HepG2 (cell line): ENCODE data around the gene H6PD. TPM values are rescaled to one million over a fixed set of nuclear protein-coding genes. Genes with fewer than 3 reads are reported as not detected.

ENCODE experiments used
- ATAC-seq: fragments of 200-7000 bp; cut with Tn5 transposase; 3 replicates; pipeline ENCODE4 v1.9.1; 2020; ENCODE audit warnings: mild to moderate bottlenecking, moderate library complexity
- BruUV-seq: library from RNA; stranded (reverse); fragments of 400-500 nt; replicated peaks from 2 replicates; lab custom pipeline; 2021; lab: Mats Ljungman, UMichigan
- CTCF ChIA-PET: fragments of 300-600 bp; formaldehyde crosslinking; extraction: SDS; loops from one replicate; lab custom pipeline; 2021; ENCODE audit warnings: low total read pairs, inconsistent platforms, low intra/inter-chr PET ratio; lab: Yijun Ruan, JAX
- POLR2A ChIA-PET: fragments of 350-600 bp; sonication (Branson Sonifier 250); formaldehyde crosslinking; loops from one replicate; lab custom pipeline; 2020; ENCODE audit warnings: antibody characterized with exemption, inconsistent platforms; lab: Yijun Ruan, JAX
- DNase-seq: peaks from one replicate; pipeline ENCODE4 v3.0.0-alpha.2; 2015; ENCODE audit warnings: low spot score
- FAIRE-seq: peaks from 3 replicates; lab custom pipeline; 2011; peaks lifted over from hg19 to GRCh38; lab: Jason Lieb, UNC
- H2AFZ ChIP-seq: one replicate; pipeline ENCODE4 v1.6.1; 2011; ENCODE audit warnings: low read length, inconsistent platforms
- H3K27ac ChIP-seq: fragments of 300-600 bp; 3 replicates; pipeline ENCODE4 v1.8.0; 2011; ENCODE audit warnings: mixed run types, mild to moderate bottlenecking, mixed read lengths, low read length, inconsistent platforms; ENCODE audit not compliant: insufficient read depth; ENCODE audit errors: extremely low read length
- H3K27me3 ChIP-seq, 2 experiments: fragments of 200-600 bp in 1 of 2; 2 replicates in 1 of 2; 3 replicates in 1 of 2; pipeline versions ENCODE4 v1.6.0 to v1.8.0; 2011; ENCODE audit warnings: low read length in 2 of 2, mild to moderate bottlenecking in 2 of 2, moderate library complexity in 2 of 2, inconsistent platforms in 1 of 2; ENCODE audit not compliant: insufficient read depth in 2 of 2, control insufficient read depth in 1 of 2
- H3K36me3 ChIP-seq, 2 experiments: fragments of 200-600 bp in 1 of 2; replicated peaks in 1 of 2; 2 replicates in 1 of 2; 3 replicates in 1 of 2; pipeline versions ENCODE4 v1.5.1 to v1.8.0; 2011; ENCODE audit warnings: low read length in 2 of 2, inconsistent platforms in 1 of 2; ENCODE audit not compliant: insufficient read depth in 2 of 2, control insufficient read depth in 1 of 2
- H3K4me1 ChIP-seq: 2 replicates; pipeline ENCODE4 v1.5.1; 2012; ENCODE audit warnings: low read length, inconsistent platforms; ENCODE audit not compliant: insufficient read depth
- H3K4me2 ChIP-seq: 2 replicates; pipeline ENCODE4 v1.6.0; 2011; ENCODE audit warnings: low read depth, low read length, inconsistent platforms
- H3K4me3 ChIP-seq, 3 experiments: fragments of 200-600 bp in 1 of 3; sonication (generic), shearing (Covaris generic) in 1 of 3; replicated peaks in 1 of 3; 2 replicates each; pipeline ENCODE4 v1.5.1; 2011 to 2016; ENCODE audit warnings: low read length in 3 of 3, inconsistent platforms in 2 of 3, low read depth in 2 of 3, mild to moderate bottlenecking in 2 of 3, control low read depth in 1 of 3, mixed read lengths in 1 of 3; ENCODE audit not compliant: insufficient read depth in 1 of 3
- H3K79me2 ChIP-seq: one replicate; pipeline ENCODE4 v1.6.1; 2011; ENCODE audit warnings: low read length, inconsistent platforms; ENCODE audit not compliant: insufficient read depth
- H3K9ac ChIP-seq: 2 replicates; pipeline ENCODE4 v1.6.0; 2011; ENCODE audit warnings: mild to moderate bottlenecking, low read depth, low read length, inconsistent platforms; ENCODE audit not compliant: insufficient read depth
- H3K9me3 ChIP-seq: 2 replicates; pipeline ENCODE4 v1.5.1; 2012; ENCODE audit warnings: mild to moderate bottlenecking, low read length
- H4K20me1 ChIP-seq: 2 replicates; pipeline ENCODE4 v1.6.0; 2011; ENCODE audit warnings: inconsistent platforms, mild to moderate bottlenecking, low read length, moderate library complexity; ENCODE audit not compliant: insufficient read depth
- CCAR2 ChIP-seq: fragments of 200-400 bp; formaldehyde crosslinking; optimal IDR thresholded peaks from 2 replicates; pipeline ENCODE3; 2018; ENCODE audit warnings: low read depth, mild to moderate bottlenecking, low read length, moderate library complexity
- FOXC1 ChIP-seq: sonication (generic); formaldehyde crosslinking; IDR thresholded peaks from 2 replicates; pipeline ENCODE4 v1.8.0; 2022; ENCODE audit warnings: mild to moderate bottlenecking, missing genetic modification reagents, borderline replicate concordance
- KLF13 ChIP-seq: sonication (generic); formaldehyde crosslinking; IDR thresholded peaks from 2 replicates; pipeline ENCODE4 v1.4.0; 2020; ENCODE audit warnings: mild to moderate bottlenecking, missing genetic modification reagents
- LCORL ChIP-seq, 2 experiments: fragments of 450-650 bp in 1 of 2; sonication (generic) in 1 of 2; formaldehyde crosslinking in 1 of 2; IDR thresholded peaks; 2 replicates each; pipeline versions ENCODE4 v1.5.0 to v1.6.1; 2017 to 2020; ENCODE audit warnings: antibody characterized with exemption in 1 of 2, missing genetic modification reagents in 1 of 2
- MLLT10 ChIP-seq: sonication (generic); formaldehyde crosslinking; IDR thresholded peaks from 2 replicates; pipeline ENCODE4 v1.4.0; 2020; ENCODE audit warnings: missing genetic modification reagents
- NCOA1 ChIP-seq: sonication (generic); formaldehyde crosslinking; IDR thresholded peaks from 2 replicates; pipeline ENCODE4 v1.9.0; 2021; ENCODE audit warnings: missing genetic modification reagents
- NFE2 ChIP-seq: sonication (generic); formaldehyde crosslinking; IDR thresholded peaks from 2 replicates; pipeline ENCODE4 v1.4.0; 2020; ENCODE audit warnings: missing genetic modification reagents
- NFKBIZ ChIP-seq: IDR thresholded peaks from 2 replicates; pipeline ENCODE4 v1.6.1; 2018; ENCODE audit warnings: missing genetic modification reagents, missing compliant biosample characterization
- NR2F1 ChIP-seq, 2 experiments: fragments of 450-650 bp in 1 of 2; formaldehyde crosslinking in 1 of 2; IDR thresholded peaks; 2 replicates each; pipeline versions ENCODE4 v1.5.0 to v1.6.1; 2016 to 2020; ENCODE audit warnings: mild to moderate bottlenecking in 1 of 2, missing compliant biosample characterization in 1 of 2, missing genetic modification reagents in 1 of 2, moderate library complexity in 1 of 2
- SCMH1 ChIP-seq: sonication (generic); formaldehyde crosslinking; IDR thresholded peaks from 2 replicates; pipeline ENCODE4 v1.9.0; 2021; ENCODE audit warnings: missing genetic modification reagents, mild to moderate bottlenecking, borderline replicate concordance
- U2AF1 ChIP-seq: fragments of 200-400 bp; formaldehyde crosslinking; optimal IDR thresholded peaks from 2 replicates; pipeline ENCODE3; 2017; ENCODE audit warnings: mild to moderate bottlenecking, low read depth, low read length
- ZBTB38 ChIP-seq: sonication (generic); formaldehyde crosslinking; IDR thresholded peaks from 2 replicates; pipeline ENCODE4 v1.5.1; 2020; ENCODE audit warnings: mild to moderate bottlenecking, missing genetic modification reagents
- ZBTB8A ChIP-seq: sonication (generic); formaldehyde crosslinking; IDR thresholded peaks from 2 replicates; pipeline ENCODE4 v1.4.0; 2020; ENCODE audit warnings: mild to moderate bottlenecking, low read depth, missing genetic modification reagents, borderline replicate concordance
- ZMYM3 ChIP-seq: sonication (generic); formaldehyde crosslinking; IDR thresholded peaks from 2 replicates; pipeline ENCODE4 v1.5.1; 2020; ENCODE audit warnings: mild to moderate bottlenecking, missing genetic modification reagents
- ZMYM4 ChIP-seq: sonication (generic); formaldehyde crosslinking; IDR thresholded peaks from 2 replicates; pipeline ENCODE4 v1.8.1; 2023; ENCODE audit warnings: mild to moderate bottlenecking, missing genetic modification reagents
- ZNF121 ChIP-seq: sonication (generic); formaldehyde crosslinking; IDR thresholded peaks from 2 replicates; pipeline ENCODE4 v1.5.0; 2020; ENCODE audit warnings: mild to moderate bottlenecking, missing genetic modification reagents
- ZNF280D ChIP-seq: sonication (generic); formaldehyde crosslinking; IDR thresholded peaks from 2 replicates; pipeline ENCODE4 v1.5.1; 2020; ENCODE audit warnings: mild to moderate bottlenecking, missing genetic modification reagents
- ZNF512B ChIP-seq: sonication (generic); formaldehyde crosslinking; IDR thresholded peaks from 2 replicates; pipeline ENCODE4 v1.5.1; 2020; ENCODE audit warnings: missing genetic modification reagents, mild to moderate bottlenecking, borderline replicate concordance
- ZNF782 ChIP-seq: sonication (generic); formaldehyde crosslinking; IDR thresholded peaks from 2 replicates; pipeline ENCODE4 v1.4.0; 2020; ENCODE audit warnings: missing genetic modification reagents, mild to moderate bottlenecking, borderline replicate concordance
- ZNF788 ChIP-seq: sonication (generic); formaldehyde crosslinking; IDR thresholded peaks from 2 replicates; pipeline ENCODE4 v1.5.0; 2020; ENCODE audit warnings: mild to moderate bottlenecking, missing genetic modification reagents, borderline replicate concordance
- WGBS: methylation state at CpG from one replicate; pipeline ENCODE4 v1.1.6; 2017; ENCODE audit warnings: low lambda C conversion rate; 5-methylcytosine and 5-hydroxymethylcytosine counted together
- in situ Hi-C: cut with HindIII; loops from 2 replicates; pipeline ENCODE4 v1.10.0; 2017; ENCODE audit warnings: low pct_unique_long_range_greater_than_20kb; ENCODE audit not compliant: extremely low pct_ligation_motif_present
- intact Hi-C: fragments of 100-400 bp; cut with micrococcal nuclease; formaldehyde crosslinking; loops from one replicate; pipeline ENCODE4 v1.10.0; 2022; ENCODE audit not compliant: unreplicated experiment
- polyA plus RNA-seq, 8 experiments: library from polyadenylated mRNA; depleted of rRNA in 3 of 8; stranded (reverse) in 7 of 8; unstranded in 1 of 8; fragments of >200 nt; fragmentation: Illumina TruSeq in 4 of 8; extraction: Trizol in 4 of 8; gene quantifications; 2 replicates each; pipeline versions ENCODE4 v1.2.1 to v1.2.3, GENCODE V29; 2011 to 2016; ENCODE audit warnings: low read depth in 4 of 8, missing spikeins in 1 of 8, mixed read lengths in 1 of 8; ENCODE audit not compliant: insufficient read depth in 1 of 8
- total RNA-seq, 5 experiments: library from RNA; depleted of rRNA; stranded (reverse); fragments of >200 nt; fragmentation: Illumina TruSeq; extraction: Trizol; gene quantifications; 2 replicates each; pipeline ENCODE4 v1.2.3, GENCODE V29; 2016; ENCODE audit warnings: low read depth in 1 of 5

H6PD gene
- total and polyA plus RNA-seq, 2 of the 13 experiments (the other 11 are each of a cell fraction or from before 2014, with no cell fraction given) = 9.3 to 14.1 TPM

- FAIRE-seq (no peak), ATAC-seq (no peak), DNase-seq (no peak)
- CTCF ChIA-PET = no interaction called here
- Histone ChIP-seq H3K27me3 (no peaks in the 10 kb centered on the region; a peak in 1 of 5 replicates), H3K79me2 (peaks cover 9% of the 10 kb centered on the region), H3K36me3 (no peaks in the 10 kb centered on the region), H3K4me1 (peaks cover 85% of the 10 kb centered on the region), H3K4me2 (peak overlapping the region; percentile 95), H3K9ac (peak overlapping the region; percentile 98), H3K4me3 (peak overlapping the region; percentile 78 to 84 (median 83)), H2AFZ (no peak overlapping the region), H3K27ac (peak overlapping the region; percentile 92), H3K9me3 (no peaks in the 10 kb centered on the region), H4K20me1 (no peaks in the 10 kb centered on the region)
- in situ Hi-C loops (no loop called here), intact Hi-C loops (no loop called here)
- POLR2A ChIA-PET = interaction anchor here (0.7 to 11.8 kb wide), 6 partner anchors 9 to 107 kb away, joined by 3 to 303 read pairs (median 6); partner anchors contain the start of gene GPR157
- TSS peak; percentile 54 for BruUV-seq
- WGBS = 69% methylated on average over 10 of the region's 10 CpGs
- TF ChIP-seq ZNF280D (CRISPR knock-in tag) = 0 out of 2 replicates have a peak, but pooled peaks have one; percentile 51
- no peak for TF ChIP-seq SCMH1 (CRISPR knock-in tag)
- TF ChIP-seq NR2F1 (CRISPR knock-in tag; IDR thresholded peaks at IDR 0.05) = no peak
- peak; percentile 66; the same call in 1 of the 2 replicates for TF ChIP-seq NCOA1 (CRISPR knock-in tag)
- no peak for TF ChIP-seq KLF13 (CRISPR knock-in tag)
- TF ChIP-seq NFKBIZ (CRISPR knock-in tag) = 0 out of 2 replicates have a peak, but pooled peaks have one; percentile 8
- TF ChIP-seq LCORL (IDR thresholded peaks at IDR 0.05) = no peak
- TF ChIP-seq LCORL (CRISPR knock-in tag; IDR thresholded peaks at IDR 0.05) = peak; percentile 31; the same call in 1 of the 2 replicates
- TF ChIP-seq ZMYM4 (CRISPR knock-in tag) = 0 out of 2 replicates have a peak, but pooled peaks have one; percentile 28
- 0 out of 2 replicates have a peak, but pooled peaks have one; percentile 39 for TF ChIP-seq ZMYM3 (CRISPR knock-in tag)
- TF ChIP-seq MLLT10 (CRISPR knock-in tag) = no peak
- TF ChIP-seq ZBTB38 = peak; percentile 58; the same call in 1 of the 2 replicates
- TF ChIP-seq FOXC1 = 0 out of 2 replicates have a peak, but pooled peaks have one; percentile 28
- TF ChIP-seq ZNF512B (CRISPR knock-in tag) = no peak
- 0 out of 2 replicates have a peak, but pooled peaks have one; percentile 19 for TF ChIP-seq ZNF788
- no peak for TF ChIP-seq U2AF1
- no peak for TF ChIP-seq ZBTB8A (CRISPR knock-in tag)
- no peak for TF ChIP-seq NFE2 (CRISPR knock-in tag)
- TF ChIP-seq ZNF782 (CRISPR knock-in tag) = no peak
- no peak for TF ChIP-seq CCAR2
- peak; percentile 93 for TF ChIP-seq ZNF121
These were observed 986 bp downstream of the H6PD start for GRCh38 chr1:9235560-9235959.
